Endothelial cell of umbilical vein (primary cell): Measurements from ENCODE around the gene INPP5J. TPM values are rescaled to one million over a fixed set of nuclear protein-coding genes. Genes with fewer than 3 reads are reported as not detected.

Experiments
- BruUV-seq: library from RNA; stranded (reverse); fragments of 400-500 nt; replicated peaks from 2 replicates; lab custom pipeline; 2021; lab: Mats Ljungman, UMichigan
- CTCF ChIA-PET: fragments of 300-600, 350-600 bp; sonication (Branson Sonifier 250); formaldehyde crosslinking; loops from one replicate; lab custom pipeline; 2021; ENCODE audit warnings: antibody characterized with exemption, inconsistent platforms; lab: Charles Lee
- POLR2A ChIA-PET: fragments of 300-600, 350-600 bp; sonication (Branson Sonifier 250); formaldehyde crosslinking; loops from one replicate; lab custom pipeline; 2021; ENCODE audit warnings: antibody characterized with exemption, inconsistent platforms; lab: Charles Lee
- DNase-seq: peaks from one replicate; pipeline ENCODE4 v3.0.0-alpha.2; 2011; ENCODE audit warnings: low read depth, low spot score
- FAIRE-seq: peaks from 2 replicates; lab custom pipeline; 2011; peaks lifted over from hg19 to GRCh38; lab: Jason Lieb, UNC
- H2AFZ ChIP-seq: 2 replicates; pipeline ENCODE4 v1.6.0; 2012; ENCODE audit warnings: low read depth, low read length, control low read depth, inconsistent platforms
- H3K27ac ChIP-seq: 2 replicates; pipeline ENCODE4 v1.5.1; 2011; ENCODE audit warnings: low read depth, mild to moderate bottlenecking, control low read depth, low read length, moderate library complexity; ENCODE audit not compliant: insufficient read depth
- H3K27me3 ChIP-seq, 2 experiments: 2 replicates each; pipeline versions ENCODE4 v1.6.0 to v1.6.1; 2011; ENCODE audit warnings: low read length in 2 of 2, mixed read lengths in 1 of 2; ENCODE audit not compliant: control insufficient read depth in 2 of 2, insufficient read depth in 2 of 2
- H3K36me3 ChIP-seq, 2 experiments: 2 replicates in 1 of 2; 3 replicates in 1 of 2; pipeline ENCODE4 v1.5.1; 2011; ENCODE audit warnings: low read length in 2 of 2, mild to moderate bottlenecking in 1 of 2, moderate library complexity in 1 of 2; ENCODE audit not compliant: control insufficient read depth in 2 of 2, insufficient read depth in 2 of 2; ENCODE audit errors: extremely low read depth in 1 of 2
- H3K4me1 ChIP-seq: 3 replicates; pipeline ENCODE4 v1.5.1; 2011; ENCODE audit warnings: mild to moderate bottlenecking, low read length; ENCODE audit not compliant: control insufficient read depth, insufficient read depth; ENCODE audit errors: extremely low read depth
- H3K4me2 ChIP-seq: 2 replicates; pipeline ENCODE4 v1.6.1; 2011; ENCODE audit warnings: low read length, control low read depth, mixed read lengths; ENCODE audit not compliant: insufficient read depth
- H3K4me3 ChIP-seq, 3 experiments: fragments of 200-600 bp in 1 of 3; sonication (generic), shearing (Covaris generic) in 1 of 3; replicated peaks in 1 of 3; 2 replicates each; pipeline ENCODE4 v1.5.1; 2011 to 2016; ENCODE audit warnings: control low read depth in 3 of 3, low read length in 3 of 3, mild to moderate bottlenecking in 2 of 3, inconsistent platforms in 1 of 3, low read depth in 1 of 3, moderate library complexity in 1 of 3; ENCODE audit not compliant: insufficient read depth in 1 of 3
- H3K79me2 ChIP-seq: 2 replicates; pipeline ENCODE4 v1.6.0; 2012; ENCODE audit warnings: low read length, inconsistent platforms; ENCODE audit not compliant: control insufficient read depth, insufficient read depth
- H3K9ac ChIP-seq: replicated peaks from 2 replicates; pipeline ENCODE3; 2011; ENCODE audit warnings: low read length, control low read depth; ENCODE audit not compliant: insufficient read depth; ENCODE audit errors: extremely low read depth
- H3K9me1 ChIP-seq: replicated peaks from 3 replicates; pipeline ENCODE4 v1.6.0; 2011; ENCODE audit warnings: mild to moderate bottlenecking, low read length; ENCODE audit not compliant: control insufficient read depth, insufficient read depth; ENCODE audit errors: extremely low read depth
- H3K9me3 ChIP-seq: replicated peaks from 2 replicates; pipeline ENCODE4 v1.5.1; 2012; ENCODE audit warnings: low read length, inconsistent platforms; ENCODE audit not compliant: control insufficient read depth, insufficient read depth
- H4K20me1 ChIP-seq: replicated peaks from 2 replicates; pipeline ENCODE3; 2011; ENCODE audit warnings: mild to moderate bottlenecking, low read length; ENCODE audit not compliant: control insufficient read depth, insufficient read depth; ENCODE audit errors: extremely low read depth
- CTCF ChIP-seq, 2 donors: IDR thresholded peaks; 1 replicate in 1 of 2; 2 replicates in 1 of 2; pipeline ENCODE4 v1.5.1; 2011; ENCODE audit warnings: low read length in 2 of 2, mild to moderate bottlenecking in 2 of 2, moderate library complexity in 2 of 2, control low read depth in 1 of 2, inconsistent platforms in 1 of 2, low read depth in 1 of 2; ENCODE audit not compliant: insufficient read depth in 1 of 2; ENCODE audit errors: extremely low read depth in 1 of 2
- FOS ChIP-seq: IDR thresholded peaks from 2 replicates; pipeline ENCODE4 v1.6.1; 2011; ENCODE audit warnings: mild to moderate bottlenecking, low read length, moderate library complexity, borderline replicate concordance; ENCODE audit not compliant: insufficient read depth
- MAX ChIP-seq: IDR thresholded peaks from 2 replicates; pipeline ENCODE4 v1.6.1; 2011; ENCODE audit not compliant: insufficient read depth, insufficient read length
- MYC ChIP-seq: IDR thresholded peaks from one replicate; pipeline ENCODE4 v1.6.1; 2011; ENCODE audit warnings: mild to moderate bottlenecking, low read depth, low read length
- POLR2A ChIP-seq: IDR thresholded peaks from 2 replicates; pipeline ENCODE4 v1.6.1; 2012; ENCODE audit warnings: low read depth, mild to moderate bottlenecking, control low read depth, low read length
- POLR2AphosphoS5 ChIP-seq: IDR thresholded peaks from 2 replicates; pipeline ENCODE4 v1.6.1; 2012; ENCODE audit warnings: low read depth, mild to moderate bottlenecking, control low read depth, low read length, moderate library complexity; ENCODE audit not compliant: insufficient read depth
- dilution Hi-C: fragments of 300-500 bp; cut with MboI; formaldehyde crosslinking; loops from one replicate; pipeline ENCODE4 v1.15.0; 2019; ENCODE audit warnings: low sequenced_read_pairs; ENCODE audit not compliant: extremely low pct_ligation_motif_present
- intact Hi-C: fragments of 100-400 bp; cut with micrococcal nuclease; formaldehyde crosslinking; loops from one replicate; pipeline ENCODE4 v1.10.0; 2022
- polyA plus RNA-seq, 4 experiments: library from polyadenylated mRNA; depleted of rRNA in 3 of 4; stranded (reverse) in 3 of 4; unstranded in 1 of 4; fragments of >200 nt; gene quantifications; 2 replicates each; pipeline versions ENCODE4 v1.2.1 to v1.2.3, GENCODE V29; 2011 to 2012; ENCODE audit warnings: missing spikeins in 1 of 4
- total RNA-seq: library from RNA; stranded (reverse); gene quantifications from 2 replicates; pipeline ENCODE4 v1.2.3, GENCODE V29; 2021

INPP5J gene
- total and polyA plus RNA-seq, 2 donors (not counting 3 experiments of a cell fraction or from before 2014, with no cell fraction given), result 0.43 to 0.49 TPM

- Histone ChIP-seq H3K9me3 (no peaks in the 10 kb centered on the region), H3K79me2 (no peaks in the 10 kb centered on the region), H3K36me3 (no peaks in the 10 kb centered on the region), H4K20me1 (no peaks in the 10 kb centered on the region), H3K9me1 (no peaks in the 10 kb centered on the region), H3K27ac (peak overlapping the region; percentile 63), H3K4me3 (no peak overlapping the region), H3K27me3 (no peaks in the 10 kb centered on the region), H3K4me2 (no peak overlapping the region), H3K9ac (peak overlapping the region; percentile 29), H2AFZ (peak overlapping the region; percentile 32), H3K4me1 (peaks cover 13% of the 10 kb centered on the region)
- dilution Hi-C loops, result no loop called here
- intact Hi-C loops, result loop anchor here (5.0 kb wide), 1 partner anchor 57 kb away; the partner anchor contains the start of gene LIMK2
- BruUV-seq, result no TSS peak
- ChIA-PET CTCF (interaction anchor here (0.8 to 17.9 kb wide), 4 partner anchors 46 to 208 kb away, joined by 3 to 231 read pairs (median 4); partner anchors contain the start of gene SELENOM), POLR2A (no interaction called here)
- DNase-seq (no peak), FAIRE-seq (no peak)
- TF ChIP-seq POLR2AphosphoS5, result no peak
- no peak for TF ChIP-seq POLR2A
- TF ChIP-seq MAX, result no peak
- no peak for TF ChIP-seq CTCF (IDR thresholded peaks at IDR 0.05; ENCODE audit: extremely low read depth in 1 of 2, insufficient read depth in 1 of 2, low read depth in 1 of 2, low read length in 2 of 2)
- no peak for TF ChIP-seq MYC
- no peak for TF ChIP-seq FOS
Observed at GRCh38 chr22:31154975-31155374, 32.2 kb downstream of the INPP5J start.
